ENCODE data around the gene PAQR9.

GRCh38 chr3:142963516-142964448 is at the start of gene PAQR9:
- TF ChIP-seq, protein P1, sequence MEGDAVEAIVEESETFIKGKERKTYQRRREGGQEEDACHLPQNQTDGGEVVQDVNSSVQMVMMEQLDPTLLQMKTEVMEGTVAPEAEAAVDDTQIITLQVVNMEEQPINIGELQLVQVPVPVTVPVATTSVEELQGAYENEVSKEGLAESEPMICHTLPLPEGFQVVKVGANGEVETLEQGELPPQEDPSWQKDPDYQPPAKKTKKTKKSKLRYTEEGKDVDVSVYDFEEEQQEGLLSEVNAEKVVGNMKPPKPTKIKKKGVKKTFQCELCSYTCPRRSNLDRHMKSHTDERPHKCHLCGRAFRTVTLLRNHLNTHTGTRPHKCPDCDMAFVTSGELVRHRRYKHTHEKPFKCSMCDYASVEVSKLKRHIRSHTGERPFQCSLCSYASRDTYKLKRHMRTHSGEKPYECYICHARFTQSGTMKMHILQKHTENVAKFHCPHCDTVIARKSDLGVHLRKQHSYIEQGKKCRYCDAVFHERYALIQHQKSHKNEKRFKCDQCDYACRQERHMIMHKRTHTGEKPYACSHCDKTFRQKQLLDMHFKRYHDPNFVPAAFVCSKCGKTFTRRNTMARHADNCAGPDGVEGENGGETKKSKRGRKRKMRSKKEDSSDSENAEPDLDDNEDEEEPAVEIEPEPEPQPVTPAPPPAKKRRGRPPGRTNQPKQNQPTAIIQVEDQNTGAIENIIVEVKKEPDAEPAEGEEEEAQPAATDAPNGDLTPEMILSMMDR (IDR thresholded peaks at IDR 0.05), result no peak
- TF ChIP-seq POLR2A (IDR thresholded peaks at IDR 0.05), result no peak

All from thyroid gland (tissue), 4 donors.